PC-3 (cell line): Measurements from ENCODE around the gene KIF18B. TPM values are rescaled to one million over a fixed set of nuclear protein-coding genes. Genes with fewer than 3 reads are reported as not detected.
A peak's percentile ranks its signal among the peaks of the same experiment; 100 is the strongest.

ENCODE experiments used
- ATAC-seq: fragments of 200-7000 bp; cut with Tn5 transposase; 2 replicates; pipeline ENCODE4 v1.9.1; 2020; ENCODE audit warnings: mild to moderate bottlenecking, moderate library complexity
- BruUV-seq: library from RNA; stranded (reverse); fragments of 400-500 nt; replicated peaks from 2 replicates; lab custom pipeline; 2021; lab: Mats Ljungman, UMichigan
- CTCF ChIA-PET: fragments of 300-600 bp; sonication (Branson Sonifier 250); formaldehyde crosslinking; loops from one replicate; lab custom pipeline; 2022; ENCODE audit warnings: antibody characterized with exemption; lab: Charles Lee
- POLR2A ChIA-PET: fragments of 300-600 bp; sonication (Branson Sonifier 250); formaldehyde crosslinking; loops from one replicate; lab custom pipeline; 2022; ENCODE audit warnings: antibody characterized with exemption; ENCODE audit not compliant: unreplicated experiment; lab: Charles Lee
- DNase-seq: peaks from one replicate; pipeline ENCODE4 v3.0.0-alpha.2; 2015
- H2AFZ ChIP-seq: fragments of 300-600 bp; sonication (generic); 2 replicates; pipeline ENCODE4 v1.6.0; 2016; ENCODE audit warnings: antibody characterized with exemption, low read length
- H3F3A ChIP-seq: fragments of 300-600 bp; sonication (generic); one replicate; pipeline ENCODE4 v1.6.0; 2017; ENCODE audit warnings: antibody characterized with exemption, low read length, control low read depth, mild to moderate bottlenecking; ENCODE audit not compliant: unreplicated experiment
- H3K27ac ChIP-seq: fragments of 300-600 bp; sonication (generic); 2 replicates; pipeline ENCODE4 v1.5.1; 2016; ENCODE audit warnings: mild to moderate bottlenecking, low read length
- H3K27me3 ChIP-seq: fragments of 300-600 bp; sonication (generic); 2 replicates; pipeline ENCODE4 v1.6.1; 2016; ENCODE audit warnings: low read length, mixed read lengths
- H3K36me3 ChIP-seq: fragments of 300-600 bp; sonication (generic); 2 replicates; pipeline ENCODE4 v1.6.1; 2016; ENCODE audit warnings: low read depth, mixed run types, low read length, mixed read lengths
- H3K4me1 ChIP-seq: fragments of 300-600 bp; sonication (generic); 2 replicates; pipeline ENCODE4 v1.5.1; 2016; ENCODE audit warnings: low read length; ENCODE audit not compliant: insufficient read depth
- H3K4me2 ChIP-seq: fragments of 300-600 bp; sonication (generic); 2 replicates; pipeline ENCODE4 v1.6.0; 2016; ENCODE audit warnings: low read length
- H3K4me3 ChIP-seq: fragments of 300-600 bp; sonication (generic); 2 replicates; pipeline ENCODE4 v1.5.1; 2016; ENCODE audit warnings: mild to moderate bottlenecking, low read length, mixed read lengths
- H3K79me2 ChIP-seq: fragments of 300-600 bp; sonication (generic); 2 replicates; pipeline ENCODE4 v1.6.1; 2017; ENCODE audit warnings: low read length, mixed read lengths
- H3K9ac ChIP-seq: fragments of 300-600 bp; sonication (generic); 2 replicates; pipeline ENCODE4 v1.6.0; 2016; ENCODE audit warnings: mild to moderate bottlenecking, low read length
- H3K9me2 ChIP-seq: fragments of 300-600 bp; sonication (generic); replicated peaks from 2 replicates; pipeline ENCODE4 v1.6.1; 2016; ENCODE audit warnings: mixed run types, low read length, mixed read lengths
- H3K9me3 ChIP-seq: fragments of 300-600 bp; sonication (generic); 2 replicates; pipeline ENCODE4 v1.6.1; 2016; ENCODE audit warnings: low read length, mixed read lengths
- H4K20me1 ChIP-seq: fragments of 300-600 bp; sonication (generic); 2 replicates; pipeline ENCODE4 v1.6.1; 2016; ENCODE audit warnings: low read length, mixed read lengths
- EZH2 ChIP-seq: fragments of 300-600 bp; sonication (generic); IDR thresholded peaks from one replicate; pipeline ENCODE4 v1.6.1; 2017; ENCODE audit warnings: antibody characterized with exemption, mild to moderate bottlenecking, low read length; ENCODE audit not compliant: unreplicated experiment
- EZH2phosphoT487 ChIP-seq: fragments of 300-600 bp; sonication (generic); IDR thresholded peaks from 2 replicates; pipeline ENCODE4 v1.6.1; 2018; ENCODE audit warnings: mild to moderate bottlenecking, antibody characterized with exemption, low read length, borderline replicate concordance
- intact Hi-C: fragments of 100-400 bp; cut with micrococcal nuclease; formaldehyde crosslinking; loops from 2 replicates; pipeline ENCODE4 v1.9.0; 2023
- total RNA-seq: library from RNA; depleted of rRNA; stranded (reverse); fragments of >200 nt; gene quantifications from 2 replicates; pipeline ENCODE4 v1.2.3, GENCODE V29; 2014
- TF ChIP-seq, protein P1 (sequence below): fragments of 300-600 bp; sonication (generic); conservative IDR thresholded peaks from 2 replicates; pipeline ENCODE4 v1.5.1; 2017; ENCODE audit warnings: antibody characterized with exemption, low read depth, mild to moderate bottlenecking, low read length

KIF18B gene
- total RNA-seq, 1 experiment from 2014 or later, result 25.0 TPM

GRCh38 chr17:44906010-44906646, 41.4 kb downstream of the KIF18B start:
- peaks cover 3% of the 10 kb centered on the region for H3F3A ChIP-seq
- ATAC-seq (peak; percentile 59), DNase-seq (peak; percentile 91)
- peak overlapping the region; percentile 73 for H3K9ac ChIP-seq
- no peaks in the 10 kb centered on the region for H3K9me3 ChIP-seq
- H3K27ac ChIP-seq, result peak overlapping the region; percentile 82
- H4K20me1 ChIP-seq, result no peaks in the 10 kb centered on the region
- H3K79me2 ChIP-seq, result no peaks in the 10 kb centered on the region
- intact Hi-C loops, result no loop called here
- BruUV-seq, result no TSS peak
- POLR2A ChIA-PET, result no interaction called here
- H2AFZ ChIP-seq, result 0 out of 2 replicates have a peak overlapping the region, but pooled peaks have one; percentile 3
- CTCF ChIA-PET, result no interaction called here
- no peaks in the 10 kb centered on the region for H3K9me2 ChIP-seq
- no peaks in the 10 kb centered on the region for H3K27me3 ChIP-seq
- H3K4me3 ChIP-seq, result no peak overlapping the region
- H3K36me3 ChIP-seq, result no peaks in the 10 kb centered on the region
- H3K4me1 ChIP-seq, result peaks cover 51% of the 10 kb centered on the region
- TF ChIP-seq EZH2phosphoT487 (no peak), EZH2 (no peak)
- TF ChIP-seq, protein P1, sequence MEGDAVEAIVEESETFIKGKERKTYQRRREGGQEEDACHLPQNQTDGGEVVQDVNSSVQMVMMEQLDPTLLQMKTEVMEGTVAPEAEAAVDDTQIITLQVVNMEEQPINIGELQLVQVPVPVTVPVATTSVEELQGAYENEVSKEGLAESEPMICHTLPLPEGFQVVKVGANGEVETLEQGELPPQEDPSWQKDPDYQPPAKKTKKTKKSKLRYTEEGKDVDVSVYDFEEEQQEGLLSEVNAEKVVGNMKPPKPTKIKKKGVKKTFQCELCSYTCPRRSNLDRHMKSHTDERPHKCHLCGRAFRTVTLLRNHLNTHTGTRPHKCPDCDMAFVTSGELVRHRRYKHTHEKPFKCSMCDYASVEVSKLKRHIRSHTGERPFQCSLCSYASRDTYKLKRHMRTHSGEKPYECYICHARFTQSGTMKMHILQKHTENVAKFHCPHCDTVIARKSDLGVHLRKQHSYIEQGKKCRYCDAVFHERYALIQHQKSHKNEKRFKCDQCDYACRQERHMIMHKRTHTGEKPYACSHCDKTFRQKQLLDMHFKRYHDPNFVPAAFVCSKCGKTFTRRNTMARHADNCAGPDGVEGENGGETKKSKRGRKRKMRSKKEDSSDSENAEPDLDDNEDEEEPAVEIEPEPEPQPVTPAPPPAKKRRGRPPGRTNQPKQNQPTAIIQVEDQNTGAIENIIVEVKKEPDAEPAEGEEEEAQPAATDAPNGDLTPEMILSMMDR, result no peak
- peak overlapping the region; percentile 64 for H3K4me2 ChIP-seq

GRCh38 chr17:44905006-44906000, 42.3 kb downstream of the KIF18B start:
- DNase-seq (no peak), ATAC-seq (no peak)
- Histone ChIP-seq H3K9ac (peak overlapping the region; percentile 73), H3K4me2 (peak overlapping the region; percentile 64), H2AFZ (no peak overlapping the region), H3K4me1 (peaks cover 56% of the 10 kb centered on the region), H3K36me3 (no peaks in the 10 kb centered on the region), H3K27me3 (no peaks in the 10 kb centered on the region), H3K9me2 (no peaks in the 10 kb centered on the region), H3K27ac (peak overlapping the region; percentile 82), H3F3A (peaks cover 4% of the 10 kb centered on the region), H3K9me3 (no peaks in the 10 kb centered on the region), H3K4me3 (no peak overlapping the region), H3K79me2 (no peaks in the 10 kb centered on the region), H4K20me1 (no peaks in the 10 kb centered on the region)
- BruUV-seq, result no TSS peak
- ChIA-PET POLR2A (no interaction called here), CTCF (no interaction called here)
- intact Hi-C loops, result no loop called here
- TF ChIP-seq, protein P1, result no peak
- no peak for TF ChIP-seq EZH2phosphoT487
- no peak for TF ChIP-seq EZH2
